ENCODE measurements around the gene ABCA2. TPM values are rescaled to one million over a fixed set of nuclear protein-coding genes. Genes with fewer than 3 reads are reported as not detected.

Gene ABCA2
- total and polyA plus RNA-seq, 4 donors = 2.9 to 15.2 (median 12.3) TPM

- Histone ChIP-seq H3K4me1 (ENCODE audit: control insufficient read depth in 4 of 4, insufficient read depth in 4 of 4, low read length in 3 of 4) (peaks cover 0 to 9% (median 5%) of the 10 kb centered on the region in 4 donors), H3K36me3 (ENCODE audit: control insufficient read depth in 4 of 4, insufficient read depth in 3 of 4, low read depth in 1 of 4, low read length in 3 of 4) (no peaks in the 10 kb centered on the region), H3K4me3 (ENCODE audit: low read depth in 1 of 3, low read length in 3 of 3) (no peak overlapping the region), H3K9me3 (ENCODE audit: control insufficient read depth in 4 of 4, low read length in 3 of 4) (no peaks in the 10 kb centered on the region), H3K27ac (ENCODE audit: low read depth in 1 of 2, low read length in 2 of 2) (no peak overlapping the region), H3K27me3 (ENCODE audit: control insufficient read depth in 4 of 4, insufficient read depth in 4 of 4, low read length in 3 of 4) (peaks cover 0 to 6% (median under 1%) of the 10 kb centered on the region in 4 donors), H3K9ac (ENCODE audit: low read depth in 1 of 2, low read length in 2 of 2) (no peak overlapping the region)
- no peak for DNase-seq (ENCODE audit: low spot score)
- 75% methylated on average over 17 of the region's 17 CpGs for WGBS
- TF ChIP-seq RXRA (IDR thresholded peaks at IDR 0.05) (no peak), SP1 (IDR thresholded peaks at IDR 0.05) (no peak), ATF3 (IDR thresholded peaks at IDR 0.05) (no peak), FOXA2 (IDR thresholded peaks at IDR 0.05) (no peak), HNF4A (conservative IDR thresholded peaks at IDR 0.05) (no peak), YY1 (IDR thresholded peaks at IDR 0.05) (no peak), MAX (IDR thresholded peaks at IDR 0.05) (no peak), JUND (IDR thresholded peaks at IDR 0.05) (no peak), CTCF (IDR thresholded peaks at IDR 0.05; ENCODE audit: low read depth, low read length, missing input control) (no peak), RAD21 (IDR thresholded peaks at IDR 0.05) (no peak)
These were observed 46.3 kb downstream of the ABCA2 start for GRCh38 chr9:136981588-136982231.

- H3K9ac ChIP-seq (ENCODE audit: low read depth in 1 of 2, low read length in 2 of 2) = no peak overlapping the region
- no peak overlapping the region for H3K27ac ChIP-seq (ENCODE audit: low read depth in 1 of 2, low read length in 2 of 2)
- no peaks in the 10 kb centered on the region for H3K9me3 ChIP-seq (ENCODE audit: control insufficient read depth in 4 of 4, low read length in 3 of 4)
- H3K4me1 ChIP-seq (ENCODE audit: control insufficient read depth in 4 of 4, insufficient read depth in 4 of 4, low read length in 3 of 4) = peaks cover 0 to 9% (median 5%) of the 10 kb centered on the region in 4 donors
- H3K27me3 ChIP-seq (ENCODE audit: control insufficient read depth in 4 of 4, insufficient read depth in 4 of 4, low read length in 3 of 4) = peaks cover 0 to 6% (median under 1%) of the 10 kb centered on the region in 4 donors
- DNase-seq (ENCODE audit: low spot score) = no peak
- WGBS = 91% methylated on average over 16 of the region's 16 CpGs
- H3K36me3 ChIP-seq (ENCODE audit: control insufficient read depth in 4 of 4, insufficient read depth in 3 of 4, low read depth in 1 of 4, low read length in 3 of 4) = no peaks in the 10 kb centered on the region
- TF ChIP-seq GABPA (IDR thresholded peaks at IDR 0.05 in 1 of 2, conservative IDR thresholded peaks at IDR 0.05 in 1 of 2) (no peak), FOXA1 (IDR thresholded peaks at IDR 0.05) (no peak), REST (IDR thresholded peaks at IDR 0.05) (no peak), CTCF (IDR thresholded peaks at IDR 0.05; ENCODE audit: low read depth, low read length, missing input control) (no peak), FOXA2 (IDR thresholded peaks at IDR 0.05) (no peak), YY1 (IDR thresholded peaks at IDR 0.05) (no peak), ZBTB33 (IDR thresholded peaks at IDR 0.05) (no peak), SP1 (IDR thresholded peaks at IDR 0.05) (no peak), RAD21 (IDR thresholded peaks at IDR 0.05) (no peak), RXRA (IDR thresholded peaks at IDR 0.05) (no peak), JUND (IDR thresholded peaks at IDR 0.05) (no peak), MAX (IDR thresholded peaks at IDR 0.05) (no peak), HNF4G (IDR thresholded peaks at IDR 0.05) (no peak), EGR1 (IDR thresholded peaks at IDR 0.05; ENCODE audit: low read depth in 2 of 2) (no peak), ATF3 (IDR thresholded peaks at IDR 0.05) (no peak), TAF1 (conservative IDR thresholded peaks at IDR 0.05) (no peak), HNF4A (conservative IDR thresholded peaks at IDR 0.05) (no peak)
- H3K4me3 ChIP-seq (ENCODE audit: low read depth in 1 of 3, low read length in 3 of 3) = no peak overlapping the region
These were observed 47.2 kb downstream of the ABCA2 start for GRCh38 chr9:136980669-136981478.

Measured in liver (tissue), 9 donors.